Measurements from ENCODE around the gene ZNF740.

ZNF740 gene

GRCh38 chr12:53208435-53208834 is 27.9 kb downstream of the ZNF740 start:
- Histone ChIP-seq H3K4me3 (no peak overlapping the region), H3K27ac (no peak overlapping the region)
- no peak for DNase-seq (ENCODE audit: low spot score)
- no peak for TF ChIP-seq CTCF (IDR thresholded peaks at IDR 0.05)

GRCh38 chr12:53208877-53209463 is 28.4 kb downstream of the ZNF740 start:
- Histone ChIP-seq H3K4me3 (no peak overlapping the region), H3K27ac (peak overlapping the region in 1 of 2 donors; percentile 29)
- TF ChIP-seq CTCF (IDR thresholded peaks at IDR 0.05) = no peak
- DNase-seq (ENCODE audit: low spot score) = no peak

GRCh38 chr12:53210843-53211242 is 30.3 kb downstream of the ZNF740 start:
- no peak for DNase-seq (ENCODE audit: low spot score)
- TF ChIP-seq CTCF (IDR thresholded peaks at IDR 0.05) = no peak
- Histone ChIP-seq H3K27ac (no peak overlapping the region), H3K4me3 (no peak overlapping the region)

- Histone ChIP-seq H3K27ac (no peak overlapping the region), H3K4me3 (no peak overlapping the region)
- TF ChIP-seq CTCF (IDR thresholded peaks at IDR 0.05) = no peak
- no peak for DNase-seq (ENCODE audit: low spot score)
These were observed 31.2 kb downstream of the ZNF740 start for GRCh38 chr12:53211476-53212381.

- DNase-seq (ENCODE audit: low spot score) = no peak
- Histone ChIP-seq H3K27ac (no peak overlapping the region), H3K4me3 (no peak overlapping the region)
- TF ChIP-seq CTCF (IDR thresholded peaks at IDR 0.05) = no peak
These were observed 32.4 kb downstream of the ZNF740 start for GRCh38 chr12:53212931-53213330.

GRCh38 chr12:53213348-53213747 is 32.8 kb downstream of the ZNF740 start:
- DNase-seq (ENCODE audit: low spot score) = no peak
- Histone ChIP-seq H3K4me3 (no peak overlapping the region), H3K27ac (no peak overlapping the region)
- peak; percentile 91 for TF ChIP-seq CTCF (IDR thresholded peaks at IDR 0.05)

- Histone ChIP-seq H3K27ac (peak overlapping the region in 1 of 2 donors; percentile 51), H3K4me3 (no peak overlapping the region)
- DNase-seq (ENCODE audit: low spot score) = no peak
- no peak for TF ChIP-seq CTCF (IDR thresholded peaks at IDR 0.05)
These were observed 33.7 kb downstream of the ZNF740 start for GRCh38 chr12:53214221-53214620.
